K562 (cell line): Measurements from ENCODE around the gene MAD1L1.

ENCODE experiments used
- ELF1 ChIP-seq: fragments of 200-800 bp; sonication (Bioruptor generic); IDR thresholded peaks from 2 replicates; pipeline ENCODE4 v1.6.1; 2016; ENCODE audit warnings: missing genetic modification characterization, missing compliant biosample characterization
- TF ChIP-seq, protein P1 (sequence below): sonication (generic); formaldehyde crosslinking; IDR thresholded peaks from 2 replicates; pipeline ENCODE4 v1.8.1; 2022; ENCODE audit warnings: missing genetic modification reagents

DNA sequence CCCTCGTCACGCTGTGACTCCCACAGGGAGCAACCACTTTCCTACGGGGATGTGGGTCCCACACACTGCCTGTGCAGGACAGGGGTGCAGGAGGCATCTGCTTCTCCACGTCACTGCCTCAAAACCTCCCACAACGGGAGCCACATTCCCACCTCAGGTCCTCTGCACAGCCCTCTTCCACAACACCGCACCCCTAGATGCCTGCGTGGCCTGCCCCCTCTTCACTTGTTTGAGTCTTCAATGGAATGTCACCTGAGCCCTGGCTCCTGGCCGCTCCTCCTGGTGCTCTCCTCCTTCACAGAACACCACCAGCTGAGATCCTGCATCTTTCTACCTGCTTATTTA, 73.6 kb downstream of the MAD1L1 start:
- TF ChIP-seq ELF1 = no peak
- TF ChIP-seq, protein P1, sequence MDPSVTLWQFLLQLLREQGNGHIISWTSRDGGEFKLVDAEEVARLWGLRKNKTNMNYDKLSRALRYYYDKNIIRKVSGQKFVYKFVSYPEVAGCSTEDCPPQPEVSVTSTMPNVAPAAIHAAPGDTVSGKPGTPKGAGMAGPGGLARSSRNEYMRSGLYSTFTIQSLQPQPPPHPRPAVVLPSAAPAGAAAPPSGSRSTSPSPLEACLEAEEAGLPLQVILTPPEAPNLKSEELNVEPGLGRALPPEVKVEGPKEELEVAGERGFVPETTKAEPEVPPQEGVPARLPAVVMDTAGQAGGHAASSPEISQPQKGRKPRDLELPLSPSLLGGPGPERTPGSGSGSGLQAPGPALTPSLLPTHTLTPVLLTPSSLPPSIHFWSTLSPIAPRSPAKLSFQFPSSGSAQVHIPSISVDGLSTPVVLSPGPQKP (CRISPR knock-in tag) = no peak
